Nephron progenitor cell (in vitro differentiated cells): Measurements from ENCODE around the gene RHOT2.
A peak's percentile ranks its signal among the peaks of the same experiment; 100 is the strongest.

Experiments used
- DNase-seq: peaks from one replicate; pipeline ENCODE4 v3.0.0; 2021
- H3K27ac Mint-ChIP-seq: 2 replicates; pipeline ENCODE4 v1.8.0; 2021; ENCODE audit warnings: mild to moderate bottlenecking, moderate library complexity, mixed read lengths
- H3K27me3 Mint-ChIP-seq: 2 replicates; pipeline ENCODE4 v1.8.0; 2021; ENCODE audit warnings: mild to moderate bottlenecking, low read depth, mixed read lengths; ENCODE audit not compliant: poor library complexity
- H3K36me3 Mint-ChIP-seq: 2 replicates; pipeline ENCODE4 v1.8.0; 2021; ENCODE audit warnings: low read depth, mixed read lengths
- H3K4me1 Mint-ChIP-seq: 2 replicates; pipeline ENCODE4 v1.8.0; 2021; ENCODE audit warnings: mixed read lengths
- H3K4me3 Mint-ChIP-seq: 2 replicates; pipeline ENCODE4 v1.8.0; 2021; ENCODE audit warnings: mild to moderate bottlenecking, moderate library complexity, mixed read lengths
- H3K9me3 Mint-ChIP-seq: 2 replicates; pipeline ENCODE4 v1.8.0; 2021; ENCODE audit warnings: mild to moderate bottlenecking, moderate library complexity, mixed read lengths
- CTCF ChIP-seq: fragments of 200-600 bp; sonication (generic); IDR thresholded peaks from 2 replicates; pipeline ENCODE4 v1.5.0; 2021; ENCODE audit warnings: antibody characterized with exemption

The RHOT2 gene

GRCh38 chr16:667780-668518 is at the start of gene RHOT2:
Gene RHOT2, plus strand, starts transcription at chr16:668132. Its CDS starts 68 bp downstream, at chr16:668200.
- peak; percentile 69 for TF ChIP-seq CTCF
- peaks cover 5% of the 10 kb centered on the region for H3K4me1 Mint-ChIP-seq
- H3K4me3 Mint-ChIP-seq = peak within 1 kb of the TSS; percentile 78
- DNase-seq = peak; percentile 96
- H3K27me3 Mint-ChIP-seq = no peaks in the 10 kb centered on the region
- H3K9me3 Mint-ChIP-seq = no peaks in the 10 kb centered on the region
- H3K36me3 Mint-ChIP-seq = no peaks in the 10 kb centered on the region
- H3K27ac Mint-ChIP-seq = peak within 1 kb of the TSS; percentile 97

GRCh38 chr16:619476-620100 is 48.3 kb upstream of the RHOT2 start:
- H3K36me3 Mint-ChIP-seq = peaks cover 10% of the 10 kb centered on the region

GRCh38 chr16:620700-621525 is 47.0 kb upstream of the RHOT2 start:
- Mint-ChIP-seq H3K4me3 (no peak overlapping the region), H3K36me3 (no peaks in the 10 kb centered on the region)
- DNase-seq = no peak

More at GRCh38 chr16:619476-620100, 48.3 kb upstream of the RHOT2 start:
- TF ChIP-seq CTCF = no peak
- Mint-ChIP-seq H3K4me3 (no peak overlapping the region), H3K4me1 (peaks cover 42% of the 10 kb centered on the region), H3K27me3 (no peaks in the 10 kb centered on the region), H3K9me3 (peaks cover 6% of the 10 kb centered on the region), H3K27ac (peak overlapping the region; percentile 29)
- no peak for DNase-seq

GRCh38 chr16:621526-622105 is 46.3 kb upstream of the RHOT2 start:
- Mint-ChIP-seq H3K27ac (peak overlapping the region; percentile 98), H3K4me1 (peaks cover 48% of the 10 kb centered on the region), H3K9me3 (no peaks in the 10 kb centered on the region), H3K27me3 (peaks cover 2% of the 10 kb centered on the region), H3K36me3 (peaks cover 3% of the 10 kb centered on the region), H3K4me3 (peak overlapping the region; percentile 22)
- DNase-seq = no peak
- no peak for TF ChIP-seq CTCF

More at GRCh38 chr16:620700-621525, 47.0 kb upstream of the RHOT2 start:
- H3K27me3 Mint-ChIP-seq = no peaks in the 10 kb centered on the region
- H3K27ac Mint-ChIP-seq = peak overlapping the region; percentile 98
- H3K4me1 Mint-ChIP-seq = peaks cover 44% of the 10 kb centered on the region
- H3K9me3 Mint-ChIP-seq = no peaks in the 10 kb centered on the region
- TF ChIP-seq CTCF = no peak

- Mint-ChIP-seq H3K27me3 (peaks cover 3% of the 10 kb centered on the region), H3K36me3 (peaks cover 6% of the 10 kb centered on the region), H3K27ac (no peak overlapping the region), H3K4me3 (no peak overlapping the region), H3K9me3 (no peaks in the 10 kb centered on the region), H3K4me1 (peaks cover 59% of the 10 kb centered on the region)
- DNase-seq = no peak
- TF ChIP-seq CTCF = no peak
Measured at GRCh38 chr16:622920-623280, 45.0 kb upstream of the RHOT2 start.
